DND-41 (cell line): ENCODE measurements around the gene LRP1.

Source experiments
- CTCF ChIP-seq: IDR thresholded peaks from 2 replicates; pipeline ENCODE4 v1.5.1; 2012; ENCODE audit warnings: borderline replicate concordance, low read length, moderate library complexity, mild to moderate bottlenecking; ENCODE audit not compliant: poor library complexity, severe bottlenecking; ENCODE audit errors: extremely low read depth
- EZH2 ChIP-seq: IDR thresholded peaks from 3 replicates; pipeline ENCODE4 v1.6.1; 2012; ENCODE audit warnings: borderline replicate concordance, low read depth, mild to moderate bottlenecking, moderate library complexity, low read length, inconsistent platforms; ENCODE audit not compliant: severe bottlenecking

- TF ChIP-seq CTCF = no peak
- TF ChIP-seq EZH2 = no peak
Observed at GRCh38 chr12:57129889-57130288, 1.6 kb downstream of the LRP1 start.
